HCT116 (cell line): ENCODE results near the gene CEP170B. TPM values are rescaled to one million over a fixed set of nuclear protein-coding genes. Genes with fewer than 3 reads are reported as not detected.

Experiments
- ATAC-seq: fragments of 200-7000 bp; cut with Tn5 transposase; 2 replicates; pipeline ENCODE4 v1.9.1; 2020; ENCODE audit warnings: mild to moderate bottlenecking, moderate library complexity
- BruUV-seq: library from RNA; stranded (reverse); fragments of 400-500 nt; replicated peaks from 2 replicates; lab custom pipeline; 2021; lab: Mats Ljungman, UMichigan
- CTCF ChIA-PET: fragments of 300-600 bp; sonication (Branson Sonifier 250); formaldehyde crosslinking; loops from one replicate; lab custom pipeline; 2021; ENCODE audit warnings: antibody characterized with exemption; lab: Charles Lee
- POLR2A ChIA-PET: fragments of 300-600, 350-600 bp; sonication (Branson Sonifier 250); formaldehyde crosslinking; loops from one replicate; lab custom pipeline; 2021; ENCODE audit warnings: antibody characterized with exemption; lab: Charles Lee
- RAD21 ChIA-PET, 2 experiments: fragments of 300-600 bp; sonication (Branson Sonifier 250); formaldehyde crosslinking; loops; one replicate each; lab custom pipeline; 2023; ENCODE audit warnings: low total read pairs in 2 of 2; ENCODE audit not compliant: uncharacterized antibody in 2 of 2, unreplicated experiment in 2 of 2, low non-redundant PET in 1 of 2; lab: Charles Lee
- DNase-seq: peaks from one replicate; pipeline ENCODE4 v3.0.0-alpha.2; 2010; ENCODE audit warnings: low read depth, low spot score
- H2AFZ ChIP-seq: fragments of 200-600 bp; shearing (Covaris generic), sonication (generic); 2 replicates; pipeline ENCODE4 v1.6.1; 2017; ENCODE audit warnings: low read depth, mixed run types, mixed read lengths, antibody characterized with exemption, low read length; ENCODE audit not compliant: poor library complexity, severe bottlenecking
- H3K27ac ChIP-seq: 2 replicates; pipeline ENCODE4 v1.5.1; 2012; ENCODE audit warnings: low read depth, low read length
- H3K27me3 ChIP-seq: fragments of 200-600 bp; sonication (generic); 2 replicates; pipeline ENCODE4 v1.6.1; 2016; ENCODE audit warnings: mixed run types, low read length, mixed read lengths; ENCODE audit not compliant: insufficient read depth
- H3K36me3 ChIP-seq, 2 experiments: fragments of 200-500 bp in 1 of 2; fragments of 200-600 bp in 1 of 2; sonication (Bioruptor generic) in 1 of 2; sonication (generic) in 1 of 2; 2 replicates each; pipeline versions ENCODE4 v1.5.1 to v1.6.1; 2014 to 2016; ENCODE audit warnings: low read length in 2 of 2, inconsistent platforms in 1 of 2, mixed read lengths in 1 of 2, mixed run types in 1 of 2; ENCODE audit not compliant: insufficient read depth in 2 of 2, control insufficient read depth in 1 of 2
- H3K4me1 ChIP-seq, 2 experiments: fragments of 200-600 bp in 1 of 2; sonication (generic) in 1 of 2; 2 replicates each; pipeline versions ENCODE4 v1.5.1 to v1.6.1; 2012 to 2017; ENCODE audit warnings: low read length in 2 of 2, inconsistent platforms in 1 of 2, mild to moderate bottlenecking in 1 of 2, mixed read lengths in 1 of 2, mixed run types in 1 of 2, moderate library complexity in 1 of 2; ENCODE audit not compliant: insufficient read depth in 2 of 2, control insufficient read depth in 1 of 2
- H3K4me2 ChIP-seq: fragments of 200-600 bp; sonication (generic); 2 replicates; pipeline ENCODE4 v1.6.1; 2017; ENCODE audit warnings: mixed run types, low read length, mixed read lengths
- H3K4me3 ChIP-seq, 2 experiments: fragments of 200-600 bp in 1 of 2; sonication (generic) in 1 of 2; replicated peaks in 1 of 2; 2 replicates each; pipeline ENCODE4 v1.5.1; 2011 to 2016; ENCODE audit warnings: low read length in 2 of 2, control low read depth in 1 of 2, low read depth in 1 of 2, mild to moderate bottlenecking in 1 of 2, mixed read lengths in 1 of 2, mixed run types in 1 of 2
- H3K79me2 ChIP-seq: fragments of 200-600 bp; sonication (generic); 2 replicates; pipeline ENCODE4 v1.6.1; 2017; ENCODE audit warnings: mild to moderate bottlenecking, mixed run types, low read length, moderate library complexity, mixed read lengths; ENCODE audit not compliant: insufficient read depth
- H3K9ac ChIP-seq: fragments of 200-600 bp; sonication (generic); 2 replicates; pipeline ENCODE4 v1.6.1; 2016; ENCODE audit warnings: low read length, mixed read lengths
- H3K9me2 ChIP-seq: fragments of 200-600 bp; sonication (generic), shearing (Covaris generic); 2 replicates; pipeline ENCODE4 v1.6.1; 2017; ENCODE audit warnings: mixed run types, mild to moderate bottlenecking, moderate library complexity; ENCODE audit not compliant: insufficient read depth
- H3K9me3 ChIP-seq, 2 experiments: fragments of 200-500 bp in 1 of 2; fragments of 200-600 bp in 1 of 2; sonication (Bioruptor generic) in 1 of 2; sonication (generic) in 1 of 2; 2 replicates each; pipeline ENCODE4 v1.6.1; 2014 to 2017; ENCODE audit warnings: low read length in 2 of 2, mixed read lengths in 2 of 2, inconsistent platforms in 1 of 2, low read depth in 1 of 2, mild to moderate bottlenecking in 1 of 2, mixed run types in 1 of 2, moderate library complexity in 1 of 2; ENCODE audit not compliant: control insufficient read depth in 1 of 2, insufficient read depth in 1 of 2
- H4K20me1 ChIP-seq: fragments of 200-600 bp; sonication (generic), shearing (Covaris generic); 2 replicates; pipeline ENCODE4 v1.6.1; 2017; ENCODE audit warnings: mixed run types, mild to moderate bottlenecking, moderate library complexity; ENCODE audit not compliant: insufficient read depth
- ATF3 ChIP-seq: IDR thresholded peaks from 2 replicates; pipeline ENCODE4 v1.6.1; 2012
- CEBPB ChIP-seq: IDR thresholded peaks from 2 replicates; pipeline ENCODE4 v1.6.1; 2012; ENCODE audit warnings: low read depth
- CTCF ChIP-seq, 3 experiments: fragments of 200-600 bp in 1 of 3; sonication (generic) in 1 of 3; IDR thresholded peaks in 2 of 3; conservative IDR thresholded peaks in 1 of 3; 2 replicates each; pipeline ENCODE4 v1.5.1; 2012 to 2017; ENCODE audit warnings: low read depth in 2 of 3, low read length in 2 of 3, antibody characterized with exemption in 1 of 3, borderline replicate concordance in 1 of 3, control low read depth in 1 of 3, mild to moderate bottlenecking in 1 of 3, mixed read lengths in 1 of 3, mixed run types in 1 of 3, moderate library complexity in 1 of 3; ENCODE audit not compliant: insufficient read depth in 1 of 3
- EGR1 ChIP-seq: IDR thresholded peaks from 2 replicates; pipeline ENCODE4 v1.6.1; 2012; ENCODE audit warnings: low read depth
- ELF1 ChIP-seq: IDR thresholded peaks from 2 replicates; pipeline ENCODE4 v1.6.1; 2012; ENCODE audit warnings: low read depth, borderline replicate concordance
- EZH2phosphoT487 ChIP-seq: fragments of 200-600 bp; IDR thresholded peaks from 2 replicates; pipeline ENCODE4 v1.6.1; 2018; ENCODE audit warnings: antibody characterized with exemption, borderline replicate concordance
- POLR2AphosphoS5 ChIP-seq: IDR thresholded peaks from 2 replicates; pipeline ENCODE4 v1.6.1; 2011; ENCODE audit warnings: mild to moderate bottlenecking, low read depth, low read length, moderate library complexity
- SIN3A ChIP-seq: IDR thresholded peaks from 2 replicates; pipeline ENCODE4 v1.6.1; 2012; ENCODE audit warnings: low read depth
- SRF ChIP-seq: IDR thresholded peaks from 2 replicates; pipeline ENCODE4 v1.6.1; 2012; ENCODE audit warnings: low read depth
- ZBTB33 ChIP-seq: IDR thresholded peaks from 2 replicates; pipeline ENCODE4 v1.6.1; 2011; ENCODE audit warnings: mild to moderate bottlenecking, low read length, moderate library complexity; ENCODE audit not compliant: insufficient replicate concordance; ENCODE audit errors: extremely low read depth
- intact Hi-C: fragments of 100-400 bp; cut with micrococcal nuclease; formaldehyde crosslinking; loops from 2 replicates; pipeline ENCODE4 v1.10.0; 2022
- total RNA-seq: library from RNA; stranded (reverse); gene quantifications from one replicate; pipeline ENCODE4 v1.2.1, GENCODE V29; 2021; ENCODE audit not compliant: unreplicated experiment
- TF ChIP-seq, protein P1 (sequence below): IDR thresholded peaks from 2 replicates; pipeline ENCODE4 v1.6.1; 2012; ENCODE audit warnings: low read depth
- TF ChIP-seq, protein P2 (sequence below): IDR thresholded peaks from 2 replicates; pipeline ENCODE4 v1.6.1; 2012

CEP170B gene
- total RNA-seq, 1 experiment from 2014 or later = 45.9 TPM

- H3K9me3 ChIP-seq = 0 out of 4 replicates have a peak, but pooled peaks cover 0 to 12% of the 10 kb centered on the region in 2 experiments
- DNase-seq (no peak), ATAC-seq (no peak)
- ChIA-PET POLR2A (no interaction called here), CTCF (no interaction called here), RAD21 (no interaction called here)
- H4K20me1 ChIP-seq = no peaks in the 10 kb centered on the region
- TF ChIP-seq SRF = no peak
- no peak for TF ChIP-seq ELF1
- H2AFZ ChIP-seq = no peak overlapping the region
- no peaks in the 10 kb centered on the region for H3K4me1 ChIP-seq
- BruUV-seq = no TSS peak
- H3K79me2 ChIP-seq = no peaks in the 10 kb centered on the region
- no peaks in the 10 kb centered on the region for H3K36me3 ChIP-seq
- intact Hi-C loops = no loop called here
- H3K4me3 ChIP-seq = no peak overlapping the region
- H3K27me3 ChIP-seq = no peaks in the 10 kb centered on the region
- no peak overlapping the region for H3K27ac ChIP-seq
- H3K9ac ChIP-seq = no peak overlapping the region
- H3K9me2 ChIP-seq = no peaks in the 10 kb centered on the region
- H3K4me2 ChIP-seq = no peak overlapping the region
Measured at GRCh38 chr14:104913435-104913834, 48.4 kb downstream of the CEP170B start.

GRCh38 chr14:104917116-104917515 lies 52.0 kb downstream of the CEP170B start:
- Histone ChIP-seq H4K20me1 (no peaks in the 10 kb centered on the region), H3K9me3 (0 out of 4 replicates have a peak, but pooled peaks cover 0 to 2% of the 10 kb centered on the region in 2 experiments), H2AFZ (no peak overlapping the region), H3K9me2 (no peaks in the 10 kb centered on the region), H3K4me2 (no peak overlapping the region), H3K4me1 (no peaks in the 10 kb centered on the region), H3K36me3 (no peaks in the 10 kb centered on the region), H3K9ac (no peak overlapping the region), H3K4me3 (no peak overlapping the region), H3K27ac (no peak overlapping the region), H3K27me3 (no peaks in the 10 kb centered on the region), H3K79me2 (no peaks in the 10 kb centered on the region)
- intact Hi-C loops = no loop called here
- ChIA-PET RAD21 (no interaction called here), POLR2A (no interaction called here), CTCF (interaction anchor here (0.9 kb wide), 1 partner anchor 91 kb away, joined by 3 read pairs; no protein-coding TSS in a partner anchor)
- DNase-seq (no peak), ATAC-seq (no peak)
- no TSS peak for BruUV-seq
- TF ChIP-seq SRF (no peak), CEBPB (no peak), EZH2phosphoT487 (no peak), ATF3 (no peak), ZBTB33 (no peak), POLR2AphosphoS5 (no peak), CTCF (IDR thresholded peaks at IDR 0.05 in 2 of 3, conservative IDR thresholded peaks at IDR 0.05 in 1 of 3; ENCODE audit: borderline replicate concordance in 1 of 3, insufficient read depth in 1 of 3, low read depth in 2 of 3, low read length in 2 of 3) (no peak), SIN3A (no peak), EGR1 (no peak)
- TF ChIP-seq, protein P1, sequence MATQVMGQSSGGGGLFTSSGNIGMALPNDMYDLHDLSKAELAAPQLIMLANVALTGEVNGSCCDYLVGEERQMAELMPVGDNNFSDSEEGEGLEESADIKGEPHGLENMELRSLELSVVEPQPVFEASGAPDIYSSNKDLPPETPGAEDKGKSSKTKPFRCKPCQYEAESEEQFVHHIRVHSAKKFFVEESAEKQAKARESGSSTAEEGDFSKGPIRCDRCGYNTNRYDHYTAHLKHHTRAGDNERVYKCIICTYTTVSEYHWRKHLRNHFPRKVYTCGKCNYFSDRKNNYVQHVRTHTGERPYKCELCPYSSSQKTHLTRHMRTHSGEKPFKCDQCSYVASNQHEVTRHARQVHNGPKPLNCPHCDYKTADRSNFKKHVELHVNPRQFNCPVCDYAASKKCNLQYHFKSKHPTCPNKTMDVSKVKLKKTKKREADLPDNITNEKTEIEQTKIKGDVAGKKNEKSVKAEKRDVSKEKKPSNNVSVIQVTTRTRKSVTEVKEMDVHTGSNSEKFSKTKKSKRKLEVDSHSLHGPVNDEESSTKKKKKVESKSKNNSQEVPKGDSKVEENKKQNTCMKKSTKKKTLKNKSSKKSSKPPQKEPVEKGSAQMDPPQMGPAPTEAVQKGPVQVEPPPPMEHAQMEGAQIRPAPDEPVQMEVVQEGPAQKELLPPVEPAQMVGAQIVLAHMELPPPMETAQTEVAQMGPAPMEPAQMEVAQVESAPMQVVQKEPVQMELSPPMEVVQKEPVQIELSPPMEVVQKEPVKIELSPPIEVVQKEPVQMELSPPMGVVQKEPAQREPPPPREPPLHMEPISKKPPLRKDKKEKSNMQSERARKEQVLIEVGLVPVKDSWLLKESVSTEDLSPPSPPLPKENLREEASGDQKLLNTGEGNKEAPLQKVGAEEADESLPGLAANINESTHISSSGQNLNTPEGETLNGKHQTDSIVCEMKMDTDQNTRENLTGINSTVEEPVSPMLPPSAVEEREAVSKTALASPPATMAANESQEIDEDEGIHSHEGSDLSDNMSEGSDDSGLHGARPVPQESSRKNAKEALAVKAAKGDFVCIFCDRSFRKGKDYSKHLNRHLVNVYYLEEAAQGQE = no peak
- TF ChIP-seq, protein P2, sequence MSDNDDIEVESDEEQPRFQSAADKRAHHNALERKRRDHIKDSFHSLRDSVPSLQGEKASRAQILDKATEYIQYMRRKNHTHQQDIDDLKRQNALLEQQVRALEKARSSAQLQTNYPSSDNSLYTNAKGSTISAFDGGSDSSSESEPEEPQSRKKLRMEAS = no peak
